Transverse colon (tissue), 4 donors: ENCODE measurements around the gene GSTP1. TPM values are rescaled to one million over a fixed set of nuclear protein-coding genes. Genes with fewer than 3 reads are reported as not detected.

Experiments
- DNase-seq: peaks from one replicate; pipeline ENCODE4 v3.0.0-alpha.2; 2019
- H3K27ac ChIP-seq, 4 donors: fragments of 200-600 bp; sonication (generic); 2 replicates each; pipeline ENCODE4 v1.5.1; 2016 to 2018; ENCODE audit warnings: inconsistent platforms in 4 of 4
- H3K27me3 ChIP-seq: fragments of 200-600 bp; sonication (generic); 2 replicates; pipeline ENCODE4 v1.5.1; 2017; ENCODE audit warnings: inconsistent platforms
- H3K36me3 ChIP-seq, 4 donors: fragments of 200-600 bp; sonication (generic); 2 replicates each; pipeline ENCODE4 v1.5.1; 2017 to 2019; ENCODE audit warnings: inconsistent platforms in 4 of 4
- H3K4me1 ChIP-seq, 4 donors: fragments of 200-600 bp; sonication (generic); 2 replicates each; pipeline ENCODE4 v1.5.1; 2017 to 2020; ENCODE audit warnings: inconsistent platforms in 4 of 4
- H3K4me3 ChIP-seq, 4 donors: fragments of 200-600 bp; sonication (generic); 1 replicate in 1 of 4; 2 replicates in 3 of 4; pipeline versions ENCODE4 v1.5.1 to v1.6.1; 2017 to 2019; ENCODE audit warnings: inconsistent platforms in 4 of 4
- H3K9me3 ChIP-seq, 2 donors: fragments of 200-600 bp; sonication (generic); 2 replicates each; pipeline ENCODE4 v1.5.1; 2017 to 2019; ENCODE audit warnings: inconsistent platforms in 2 of 2
- CTCF ChIP-seq, 5 experiments: fragments of 200-600 bp in 3 of 5; fragments of 450-650 bp in 2 of 5; sonication (generic) in 3 of 5; IDR thresholded peaks; 1 replicate in 2 of 5; 2 replicates in 3 of 5; pipeline ENCODE4 v1.5.1; 2016 to 2017; ENCODE audit warnings: antibody characterized with exemption in 5 of 5, inconsistent platforms in 3 of 5, mild to moderate bottlenecking in 2 of 5, moderate library complexity in 1 of 5
- EP300 ChIP-seq: sonication (generic); formaldehyde crosslinking; IDR thresholded peaks from one replicate; pipeline ENCODE4 v1.6.1; 2017; ENCODE audit warnings: antibody characterized with exemption, low read depth
- POLR2A ChIP-seq: fragments of 450-650 bp; IDR thresholded peaks from one replicate; pipeline ENCODE4 v1.6.1; 2016; ENCODE audit warnings: antibody characterized with exemption, mild to moderate bottlenecking, moderate library complexity
- POLR2AphosphoS5 ChIP-seq, 3 donors: sonication (generic); formaldehyde crosslinking; IDR thresholded peaks; one replicate each; pipeline ENCODE4 v1.6.1; 2016; ENCODE audit warnings: antibody characterized with exemption in 3 of 3
- WGBS, 2 donors: methylation state at CpG; one replicate each; pipeline ENCODE4 v1.1.5; 2018; ENCODE audit warnings: low coverage in 1 of 2; 5-methylcytosine and 5-hydroxymethylcytosine counted together
- in situ Hi-C, 4 donors: fragments of 200-750 bp; cut with MboI; loops; one replicate each; pipeline versions ENCODE4 v1.15.0 to v1.15.1; 2017; ENCODE audit warnings: low sequenced_read_pairs in 3 of 4, low pct_ligation_motif_present in 1 of 4, low pct_unique_long_range_greater_than_20kb in 1 of 4
- intact Hi-C: fragments of 100-400 bp; cut with DNase I; formaldehyde crosslinking; loops from one replicate; pipeline ENCODE4 v1.15.1; 2023; ENCODE audit warnings: low total_unique reads
- small RNA-seq, 4 donors: library from RNA; depleted of rRNA; stranded (forward); fragments of <200 nt; gene quantifications; one replicate each; pipeline ENCODE3, GENCODE V24; 2016
- total RNA-seq, 4 donors: library from RNA; depleted of rRNA; stranded (reverse); fragments of >200 nt; gene quantifications; one replicate each; pipeline ENCODE4 v1.1.0, GENCODE V29; 2016

GSTP1 gene
- total RNA-seq, 4 donors from 2014 or later, result 166 to 578 (median 537) TPM

DNA sequence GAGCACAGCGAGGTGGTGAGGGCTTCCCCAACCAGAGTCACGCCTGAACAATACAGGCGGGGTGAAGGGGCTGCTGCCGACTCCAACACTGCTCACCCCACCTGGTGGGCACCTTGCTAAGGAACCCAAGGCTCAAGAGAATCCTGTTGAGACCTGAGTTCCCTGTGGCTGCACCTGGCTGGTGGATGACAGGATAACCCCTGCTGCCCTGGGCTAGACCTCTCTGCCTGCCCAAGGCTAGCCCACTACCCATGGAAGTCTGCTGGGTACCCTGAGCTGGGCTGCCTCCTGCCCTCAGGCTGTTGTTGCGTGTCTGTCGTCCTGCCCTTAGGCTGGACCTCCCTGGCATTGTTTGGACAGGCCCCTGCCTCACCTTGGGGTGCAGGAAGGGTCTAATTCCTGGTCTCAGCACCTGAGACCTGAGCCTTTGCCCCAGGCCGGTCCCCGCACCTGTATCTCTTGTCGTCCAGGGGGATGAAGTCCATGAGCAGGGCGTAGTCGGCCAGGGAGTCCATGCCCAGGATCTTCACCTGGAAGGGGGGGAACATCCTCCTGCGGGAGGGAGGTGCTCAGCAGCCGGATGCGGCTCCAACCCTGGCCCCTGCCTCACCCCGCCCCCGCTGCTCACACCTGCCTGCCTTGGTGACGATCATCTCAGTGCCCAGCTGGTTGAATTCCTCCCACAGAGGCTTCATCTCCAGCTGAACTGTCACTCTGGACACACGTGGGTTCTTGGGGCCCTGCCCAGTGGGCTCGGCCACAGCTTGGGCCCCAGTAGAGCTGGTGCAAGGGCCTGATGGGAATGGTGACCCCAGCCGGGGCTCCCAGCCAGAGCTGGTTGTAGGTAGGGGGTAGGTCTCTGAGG is 51.0 kb downstream of the GSTP1 start:
- no peak for TF ChIP-seq CTCF (IDR thresholded peaks at IDR 0.05)
- peak in 1 of 3 donors; percentile 62 for TF ChIP-seq POLR2AphosphoS5 (IDR thresholded peaks at IDR 0.05)
- peak; percentile 60 for TF ChIP-seq POLR2A
- no peak for TF ChIP-seq EP300
- Histone ChIP-seq H3K36me3 (no peaks in the 10 kb centered on the region), H3K27ac (peak overlapping the region in 2 of 4 donors; percentile 30 to 91), H3K9me3 (no peaks in the 10 kb centered on the region), H3K4me1 (peaks cover 9 to 32% (median 25%) of the 10 kb centered on the region in 4 donors), H3K27me3 (no peaks in the 10 kb centered on the region), H3K4me3 (no peak overlapping the region)
- WGBS, 2 donors, result 77% methylated on average over 19 of the region's 20 CpGs; no CpG with 5 or more reads in 1 of the 2 donors
- intact Hi-C loops (no loop called here), in situ Hi-C loops (no loop called here)
- no peak for DNase-seq

DNA sequence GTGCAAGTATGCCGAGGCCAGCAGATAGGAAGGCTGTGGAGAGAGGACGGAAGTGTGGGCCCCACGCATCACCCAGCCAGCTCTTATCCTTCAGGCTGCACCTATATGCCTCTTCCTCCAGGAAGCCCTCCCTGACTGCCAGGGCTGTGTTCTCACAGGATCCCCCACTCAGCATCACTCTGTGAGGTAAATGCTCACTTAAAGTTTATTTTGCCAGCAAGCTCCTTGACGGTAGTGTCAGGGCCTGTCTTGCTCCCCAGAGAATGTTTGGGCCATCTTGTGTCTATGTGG is 51.6 kb downstream of the GSTP1 start:
- H3K27ac ChIP-seq, result peak overlapping the region in 1 of 4 donors; percentile 53

More for the DNA sequence above, 51.6 kb downstream of the GSTP1 start:
- intact Hi-C loops, result no loop called here
- TF ChIP-seq POLR2AphosphoS5 (IDR thresholded peaks at IDR 0.05), result no peak
- TF ChIP-seq EP300, result no peak
- TF ChIP-seq POLR2A, result no peak
- TF ChIP-seq CTCF (IDR thresholded peaks at IDR 0.05), result no peak
- Histone ChIP-seq H3K9me3 (no peaks in the 10 kb centered on the region), H3K36me3 (no peaks in the 10 kb centered on the region), H3K27me3 (peaks cover 1% of the 10 kb centered on the region), H3K4me1 (peaks cover 9 to 32% (median 25%) of the 10 kb centered on the region in 4 donors), H3K4me3 (no peak overlapping the region)
- 90% methylated on average over 4 of the region's 4 CpGs; no CpG with 5 or more reads in 1 of the 2 donors for WGBS, 2 donors
- DNase-seq, result no peak
- in situ Hi-C loops, result no loop called here

Small RNA genes within 50 kb of the gene (small RNA-seq; reads per million reads assigned to genes)
- gene AP003385.3, result 0 reads per million in 4 donors

Other genes starting within 250 kb of the GSTP1 start
- gene POLD4, start 230.3 kb upstream of the GSTP1 start, total RNA-seq, result 100 to 1,000 TPM; 261 to 372 (median 319) TPM
- 10 to 100 TPM in 1 of 4 donors, 1 to 10 TPM in 3; 1.8 to 46.4 (median 5.8) TPM for gene CLCF1, start 210.2 kb upstream of the GSTP1 start, total RNA-seq
- 100 to 1,000 TPM in 2 of 4 donors, 10 to 100 TPM in 2; 37.8 to 470 (median 95.3) TPM for gene RAD9A, start 191.8 kb upstream of the GSTP1 start, total RNA-seq
- gene PPP1CA, start 182.0 kb upstream of the GSTP1 start, total RNA-seq, result 100 to 1,000 TPM in 3 of 4 donors, 10 to 100 TPM in 1; 83.0 to 251 (median 163) TPM
- 10 to 100 TPM in 2 of 4 donors, 1 to 10 TPM in 2; 1.2 to 17.2 (median 7.4) TPM for gene TBC1D10C, start 179.7 kb upstream of the GSTP1 start, total RNA-seq
- 1 to 10 TPM in 1 of 4 donors, under 1 TPM in 3; 0.27 to 4.4 (median 0.43) TPM for gene CARNS1, start 168.1 kb upstream of the GSTP1 start, total RNA-seq
- 100 to 1,000 TPM in 1 of 4 donors, 10 to 100 TPM in 3; 53.5 to 108 (median 75.9) TPM for gene RPS6KB2, start 155.3 kb upstream of the GSTP1 start, total RNA-seq
- 10 to 100 TPM; 13.2 to 78.9 (median 53.9) TPM for gene PTPRCAP, start 146.1 kb upstream of the GSTP1 start, total RNA-seq
- gene CORO1B, start 140.3 kb upstream of the GSTP1 start, total RNA-seq, result 100 to 1,000 TPM in 3 of 4 donors, 10 to 100 TPM in 1; 72.6 to 204 (median 151) TPM
- not detected for gene GPR152, start 131.1 kb upstream of the GSTP1 start, total RNA-seq
- gene CABP4, start 128.5 kb upstream of the GSTP1 start, total RNA-seq, result 1 to 10 TPM in 2 of 4 donors, not detected in 2; 1.2 to 2.2 TPM
- 100 to 1,000 TPM; 107 to 347 (median 115) TPM for gene TMEM134, start 114.6 kb upstream of the GSTP1 start, total RNA-seq
- gene AIP, start 100.8 kb upstream of the GSTP1 start, total RNA-seq, result 10 to 100 TPM; 32.9 to 71.5 (median 57.6) TPM
- 100 to 1,000 TPM in 1 of 4 donors, 10 to 100 TPM in 3; 23.5 to 451 (median 60.8) TPM for gene PITPNM1, start 78.4 kb upstream of the GSTP1 start, total RNA-seq
- 100 to 1,000 TPM in 1 of 4 donors, 10 to 100 TPM in 3; 49.4 to 140 (median 83.4) TPM for gene CDK2AP2, start 75.7 kb upstream of the GSTP1 start, total RNA-seq
- gene CABP2, start 60.4 kb upstream of the GSTP1 start, total RNA-seq, result not detected
- gene NDUFV1, start 23.1 kb downstream of the GSTP1 start, total RNA-seq, result 100 to 1,000 TPM; 421 to 762 (median 554) TPM
- gene NUDT8, start 46.1 kb downstream of the GSTP1 start, total RNA-seq, result 10 to 100 TPM; 21.3 to 68.5 (median 26.9) TPM
- gene TBX10, start 56.0 kb downstream of the GSTP1 start, total RNA-seq, result 10 to 100 TPM in 2 of 4 donors, 1 to 10 TPM in 1, not detected in 1; 1.3 to 16.5 (median 15.0) TPM
- gene ACY3, start 66.9 kb downstream of the GSTP1 start, total RNA-seq, result 10 to 100 TPM in 3 of 4 donors, 1 to 10 TPM in 1; 4.1 to 29.4 (median 11.8) TPM
- gene ALDH3B2, start 90.8 kb downstream of the GSTP1 start, total RNA-seq, result 10 to 100 TPM in 1 of 4 donors, not detected in 3; 13.8 TPM